Measurements from ENCODE around the gene RNF225. TPM values are rescaled to one million over a fixed set of nuclear protein-coding genes. Genes with fewer than 3 reads are reported as not detected.
A peak's percentile ranks its signal among the peaks of the same experiment; 100 is the strongest.
"Not testable (repeated sequence)": the region's sequence is repeated elsewhere in the genome, so short reads cannot be mapped to it uniquely, and the experiment has no call there.

The RNF225 gene
- total RNA-seq, 3 donors from 2014 or later = 2.5 to 3.2 (median 2.5) TPM

GRCh38 chr19:58374200-58374599, 21.3 kb upstream of the RNF225 start:
- Mint-ChIP-seq H3K4me3 (no peak overlapping the region), H3K27me3 (ENCODE audit: low read depth) (no peaks in the 10 kb centered on the region)

GRCh38 chr19:58376724-58377123, 18.7 kb upstream of the RNF225 start:
- peaks cover 16% of the 10 kb centered on the region for H3K4me1 Mint-ChIP-seq (ENCODE audit: low read depth)
- not testable (repeated sequence) for H3K9me3 Mint-ChIP-seq; DNase-seq; H3K27me3 Mint-ChIP-seq (ENCODE audit: low read depth); ATAC-seq; H3K4me3 Mint-ChIP-seq; H3K36me3 Mint-ChIP-seq (ENCODE audit: insufficient read depth)

More at GRCh38 chr19:58374200-58374599, 21.3 kb upstream of the RNF225 start:
- H3K4me1 Mint-ChIP-seq (ENCODE audit: low read depth) = peaks cover 2% of the 10 kb centered on the region
- no peaks in the 10 kb centered on the region for H3K36me3 Mint-ChIP-seq (ENCODE audit: insufficient read depth)
- ATAC-seq = no peak
- no peak for DNase-seq
- H3K9me3 Mint-ChIP-seq = no peaks in the 10 kb centered on the region

- Mint-ChIP-seq H3K9me3 (no peaks in the 10 kb centered on the region), H3K27me3 (ENCODE audit: low read depth) (no peaks in the 10 kb centered on the region), H3K36me3 (ENCODE audit: insufficient read depth) (no peaks in the 10 kb centered on the region), H3K4me1 (ENCODE audit: low read depth) (peaks cover 20% of the 10 kb centered on the region), H3K4me3 (peak overlapping the region; percentile 90)
- DNase-seq (no peak), ATAC-seq (no peak)
Observed at GRCh38 chr19:58379246-58379645, 16.2 kb upstream of the RNF225 start.

GRCh38 chr19:58380037-58380661, 15.3 kb upstream of the RNF225 start:
- DNase-seq = no peak
- H3K4me1 Mint-ChIP-seq (ENCODE audit: low read depth) = peaks cover 20% of the 10 kb centered on the region
- H3K4me3 Mint-ChIP-seq = peak overlapping the region; percentile 90
- no peaks in the 10 kb centered on the region for H3K36me3 Mint-ChIP-seq (ENCODE audit: insufficient read depth)
- no peak for ATAC-seq
- H3K27me3 Mint-ChIP-seq (ENCODE audit: low read depth) = no peaks in the 10 kb centered on the region
- H3K9me3 Mint-ChIP-seq = no peaks in the 10 kb centered on the region

GRCh38 chr19:58380662-58381459, 14.6 kb upstream of the RNF225 start, which contains the start of gene ZNF837:
Gene ZNF837, minus strand, starts transcription at chr19:58381030. Its CDS starts 11,698 bp downstream, at chr19:58369332.
- H3K36me3 Mint-ChIP-seq (ENCODE audit: insufficient read depth) = no peaks in the 10 kb centered on the region
- peaks cover 26% of the 10 kb centered on the region for H3K4me1 Mint-ChIP-seq (ENCODE audit: low read depth)
- H3K9me3 Mint-ChIP-seq = no peaks in the 10 kb centered on the region
- DNase-seq (peak; percentile 95), ATAC-seq (peak; percentile 85 to 86)
- no peaks in the 10 kb centered on the region for H3K27me3 Mint-ChIP-seq (ENCODE audit: low read depth)
- H3K4me3 Mint-ChIP-seq = peak within 1 kb of the TSS; percentile 90

- DNase-seq = no peak
- ATAC-seq = no peak
- Mint-ChIP-seq H3K27me3 (ENCODE audit: low read depth) (no peaks in the 10 kb centered on the region), H3K9me3 (no peaks in the 10 kb centered on the region), H3K4me3 (peak overlapping the region; percentile 90), H3K4me1 (ENCODE audit: low read depth) (peaks cover 29% of the 10 kb centered on the region), H3K36me3 (ENCODE audit: insufficient read depth) (no peaks in the 10 kb centered on the region)
Observed at GRCh38 chr19:58381460-58382212, 13.8 kb upstream of the RNF225 start.

- no peak for DNase-seq
- Mint-ChIP-seq H3K36me3 (ENCODE audit: insufficient read depth) (peaks cover 8% of the 10 kb centered on the region), H3K4me1 (ENCODE audit: low read depth) (peaks cover 35% of the 10 kb centered on the region), H3K27me3 (ENCODE audit: low read depth) (no peaks in the 10 kb centered on the region), H3K4me3 (peak overlapping the region; percentile 76), H3K9me3 (no peaks in the 10 kb centered on the region)
- no peak for ATAC-seq
Observed at GRCh38 chr19:58382997-58383603, 12.4 kb upstream of the RNF225 start.

- peak overlapping the region; percentile 96 for H3K4me3 Mint-ChIP-seq
- ATAC-seq = no peak
- H3K9me3 Mint-ChIP-seq = no peaks in the 10 kb centered on the region
Observed at GRCh38 chr19:58385313-58385890, 10.1 kb upstream of the RNF225 start.

GRCh38 chr19:58385891-58386575, 9.4 kb upstream of the RNF225 start:
- H3K36me3 Mint-ChIP-seq (ENCODE audit: insufficient read depth) = peaks cover 27% of the 10 kb centered on the region
- H3K9me3 Mint-ChIP-seq = no peaks in the 10 kb centered on the region
- no peak for DNase-seq
- no peaks in the 10 kb centered on the region for H3K27me3 Mint-ChIP-seq (ENCODE audit: low read depth)
- ATAC-seq = peak; percentile 10 to 18
- peaks cover 40% of the 10 kb centered on the region for H3K4me1 Mint-ChIP-seq (ENCODE audit: low read depth)
- H3K4me3 Mint-ChIP-seq = peak overlapping the region; percentile 96

More at GRCh38 chr19:58385313-58385890, 10.1 kb upstream of the RNF225 start:
- Mint-ChIP-seq H3K36me3 (ENCODE audit: insufficient read depth) (peaks cover 22% of the 10 kb centered on the region), H3K4me1 (ENCODE audit: low read depth) (peaks cover 37% of the 10 kb centered on the region), H3K27me3 (ENCODE audit: low read depth) (no peaks in the 10 kb centered on the region)
- DNase-seq = no peak

- Mint-ChIP-seq H3K9me3 (no peaks in the 10 kb centered on the region), H3K4me1 (ENCODE audit: low read depth) (peaks cover 37% of the 10 kb centered on the region), H3K36me3 (ENCODE audit: insufficient read depth) (peaks cover 28% of the 10 kb centered on the region), H3K27me3 (ENCODE audit: low read depth) (no peaks in the 10 kb centered on the region), H3K4me3 (peak within 1 kb of the TSS; percentile 96)
- ATAC-seq (peak; percentile 87 to 91), DNase-seq (peak; percentile 95)
Observed at GRCh38 chr19:58386576-58387337, 8.7 kb upstream of the RNF225 start, which contains the start of gene RPS5. Gene RPS5, plus strand, starts transcription at chr19:58387269. Its CDS starts 869 bp downstream, at chr19:58388138.

GRCh38 chr19:58387338-58388174, 7.9 kb upstream of the RNF225 start:
- Mint-ChIP-seq H3K27me3 (ENCODE audit: low read depth) (no peaks in the 10 kb centered on the region), H3K9me3 (no peaks in the 10 kb centered on the region), H3K36me3 (ENCODE audit: insufficient read depth) (peaks cover 32% of the 10 kb centered on the region), H3K4me1 (ENCODE audit: low read depth) (peaks cover 35% of the 10 kb centered on the region), H3K4me3 (peak overlapping the region; percentile 96)
- no peak for DNase-seq
- ATAC-seq = no peak

- Mint-ChIP-seq H3K4me3 (peak overlapping the region; percentile 96), H3K4me1 (ENCODE audit: low read depth) (peaks cover 38% of the 10 kb centered on the region), H3K36me3 (ENCODE audit: insufficient read depth) (peaks cover 36% of the 10 kb centered on the region), H3K9me3 (no peaks in the 10 kb centered on the region), H3K27me3 (ENCODE audit: low read depth) (no peaks in the 10 kb centered on the region)
- ATAC-seq = no peak
- DNase-seq = no peak
Observed at GRCh38 chr19:58388175-58388526, 7.3 kb upstream of the RNF225 start.

Measured in activated T-cell treated with anti-CD3 and anti-CD28 coated beads, Interleukin-2, amount 50 U/mL, for 4 hours (primary cell).